HEK293T (cell line): ENCODE data around the gene PLA2G7.

Experiments
- FOXA1 ChIP-seq: fragments of 450-650 bp; IDR thresholded peaks from 2 replicates; pipeline ENCODE4 v1.6.1; 2016; ENCODE audit warnings: mild to moderate bottlenecking
- FOXM1 ChIP-seq: fragments of 450-650 bp; IDR thresholded peaks from 2 replicates; pipeline ENCODE4 v1.6.1; 2017; ENCODE audit warnings: mild to moderate bottlenecking, borderline replicate concordance
- NFRKB ChIP-seq: fragments of 450-650 bp; IDR thresholded peaks from 2 replicates; pipeline ENCODE4 v1.6.1; 2016; ENCODE audit warnings: mild to moderate bottlenecking, moderate library complexity
- SP1 ChIP-seq: fragments of 450-650 bp; IDR thresholded peaks from 2 replicates; pipeline ENCODE4 v1.6.1; 2017
- TARDBP ChIP-seq: fragments of 450-650 bp; IDR thresholded peaks from 2 replicates; pipeline ENCODE4 v1.6.1; 2016

GRCh38 chr6:46756469-46757213, 21.5 kb upstream of the PLA2G7 start:
- TF ChIP-seq NFRKB = no peak
- no peak for TF ChIP-seq FOXA1
- no peak for TF ChIP-seq TARDBP
- TF ChIP-seq SP1 = no peak
- no peak for TF ChIP-seq FOXM1
